DOHH2 (cell line): Measurements from ENCODE around the gene PIGB.

Experiments used
- H3F3A ChIP-seq: fragments of 200-600 bp; sonication (generic), shearing (Covaris generic); 2 replicates; pipeline ENCODE4 v1.6.0; 2016; ENCODE audit warnings: antibody characterized with exemption, mild to moderate bottlenecking; ENCODE audit not compliant: control insufficient read depth, insufficient read depth
- H3K27ac ChIP-seq: fragments of 200-600 bp; sonication (generic); 2 replicates; pipeline ENCODE4 v1.5.1; 2014; ENCODE audit warnings: low read depth, mild to moderate bottlenecking, low read length, moderate library complexity
- H3K27me3 ChIP-seq: fragments of 200-600 bp; sonication (generic); 2 replicates; pipeline ENCODE4 v1.6.1; 2014; ENCODE audit warnings: mild to moderate bottlenecking, low read length, mixed read lengths; ENCODE audit not compliant: control insufficient read depth
- H3K36me3 ChIP-seq: fragments of 200-600 bp; sonication (generic); 2 replicates; pipeline ENCODE4 v1.6.1; 2014; ENCODE audit warnings: mild to moderate bottlenecking, low read length, moderate library complexity, mixed read lengths; ENCODE audit not compliant: control insufficient read depth
- H3K4me1 ChIP-seq: fragments of 200-600 bp; sonication (generic); 2 replicates; pipeline ENCODE4 v1.6.1; 2014; ENCODE audit warnings: mild to moderate bottlenecking, low read length, mixed read lengths; ENCODE audit not compliant: control insufficient read depth
- H3K4me2 ChIP-seq: fragments of 200-600 bp; sonication (generic); 2 replicates; pipeline ENCODE4 v1.6.0; 2014; ENCODE audit warnings: mild to moderate bottlenecking, low read length, moderate library complexity
- H3K4me3 ChIP-seq: fragments of 200-600 bp; sonication (generic); 2 replicates; pipeline ENCODE4 v1.5.1; 2014; ENCODE audit warnings: mild to moderate bottlenecking, low read length, mixed read lengths
- H3K79me2 ChIP-seq: fragments of 200-600 bp; sonication (generic); 2 replicates; pipeline ENCODE4 v1.6.1; 2014; ENCODE audit warnings: mild to moderate bottlenecking, low read length, mixed read lengths; ENCODE audit not compliant: control insufficient read depth
- H3K9me2 ChIP-seq: fragments of 200-600 bp; sonication (generic); replicated peaks from 2 replicates; pipeline ENCODE4 v1.6.1; 2014; ENCODE audit warnings: mild to moderate bottlenecking, low read length, mixed read lengths; ENCODE audit not compliant: control insufficient read depth
- H3K9me3 ChIP-seq: fragments of 200-600 bp; sonication (generic); 2 replicates; pipeline ENCODE4 v1.6.1; 2014; ENCODE audit warnings: antibody characterized with exemption, low read length, mixed read lengths; ENCODE audit not compliant: control insufficient read depth, insufficient read depth
- H4K20me1 ChIP-seq: fragments of 200-600 bp; sonication (generic); 2 replicates; pipeline ENCODE4 v1.6.0; 2014; ENCODE audit warnings: low read depth, mild to moderate bottlenecking, antibody characterized with exemption, low read length, moderate library complexity; ENCODE audit not compliant: control insufficient read depth, insufficient read depth
- CTCF ChIP-seq: fragments of 200-600 bp; sonication (generic); IDR thresholded peaks from one replicate; pipeline ENCODE4 v1.5.1; 2014; ENCODE audit warnings: antibody characterized with exemption, mild to moderate bottlenecking, low read depth, low read length; ENCODE audit not compliant: poor library complexity, severe bottlenecking
- EZH2phosphoT487 ChIP-seq: fragments of 200-600 bp; sonication (generic); IDR thresholded peaks from 2 replicates; pipeline ENCODE4 v1.6.1; 2017; ENCODE audit warnings: borderline replicate concordance, mild to moderate bottlenecking, antibody characterized with exemption, low read length, moderate library complexity, mixed read lengths

PIGB gene

DNA sequence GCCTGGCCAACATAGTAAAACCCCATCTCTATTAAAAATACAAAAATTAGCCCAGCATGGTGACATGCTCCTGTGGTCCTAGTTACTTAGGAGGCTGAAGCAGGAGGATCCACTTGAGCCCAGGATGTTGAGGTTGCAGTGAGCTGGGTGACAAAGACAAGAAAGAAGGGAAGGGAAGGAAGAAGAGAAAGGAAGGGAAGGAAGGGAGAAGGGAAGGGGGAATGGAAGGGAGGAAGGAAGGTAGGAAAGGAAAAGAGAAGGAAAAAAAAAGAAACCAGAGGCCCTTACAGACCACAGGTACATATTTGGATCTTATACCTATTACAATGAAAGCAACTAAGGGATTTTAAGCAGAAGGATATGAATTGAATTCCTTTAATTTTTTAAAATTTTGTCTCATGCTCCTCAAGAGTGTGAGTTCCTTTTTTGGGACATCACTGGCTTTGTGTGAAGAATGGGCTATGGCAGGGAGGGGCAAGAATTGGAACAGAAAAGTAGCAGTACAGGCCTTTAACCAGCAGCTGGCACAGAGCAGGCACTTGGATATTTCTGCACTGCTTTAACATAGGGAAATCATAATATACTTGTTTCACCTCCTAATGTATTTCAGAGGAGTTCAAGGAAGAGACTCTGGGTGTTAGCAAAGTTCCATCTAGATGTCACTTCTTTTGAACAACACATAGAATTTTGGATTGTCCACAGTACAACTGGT is 37.3 kb upstream of the PIGB start:
- H4K20me1 ChIP-seq: no peaks in the 10 kb centered on the region
- no peaks in the 10 kb centered on the region for H3K9me2 ChIP-seq
- H3K27me3 ChIP-seq: no peaks in the 10 kb centered on the region
- H3K4me2 ChIP-seq: no peak overlapping the region
- no peak overlapping the region for H3K27ac ChIP-seq
- H3K9me3 ChIP-seq: no peaks in the 10 kb centered on the region
- H3K4me1 ChIP-seq: peaks cover 22% of the 10 kb centered on the region
- TF ChIP-seq EZH2phosphoT487 (no peak), CTCF (no peak)
- no peaks in the 10 kb centered on the region for H3K79me2 ChIP-seq
- H3K36me3 ChIP-seq: no peaks in the 10 kb centered on the region
- no peaks in the 10 kb centered on the region for H3F3A ChIP-seq
- H3K4me3 ChIP-seq: no peak overlapping the region

DNA sequence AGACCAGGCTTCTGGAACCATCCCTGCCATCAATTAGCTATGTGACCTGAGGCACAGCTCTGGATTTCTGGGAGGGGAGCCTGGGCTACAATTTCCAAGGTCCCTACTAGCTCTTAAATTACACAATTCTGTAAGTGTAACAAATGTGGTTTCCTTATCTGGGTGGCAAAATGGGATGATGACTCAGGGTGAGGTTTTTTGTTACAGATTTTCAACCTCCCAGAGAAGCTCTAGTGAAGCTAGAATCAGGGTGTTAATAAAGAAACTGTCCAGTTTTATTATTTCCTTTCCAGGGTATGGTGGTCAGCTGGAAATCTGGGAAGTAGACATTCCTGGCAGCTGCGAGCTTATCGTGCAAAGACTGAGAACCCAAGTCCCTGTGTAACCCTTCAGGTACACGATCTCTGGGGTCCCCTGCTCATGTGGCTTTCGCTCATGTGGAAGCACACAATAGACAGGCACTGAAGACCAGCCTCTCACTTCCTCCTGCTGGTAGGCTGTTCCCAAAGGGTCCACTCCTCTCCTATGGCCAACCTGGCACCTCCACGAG is 36.7 kb upstream of the PIGB start:
- Histone ChIP-seq H3K4me2 (no peak overlapping the region), H3F3A (no peaks in the 10 kb centered on the region), H3K9me2 (no peaks in the 10 kb centered on the region), H3K27ac (no peak overlapping the region), H4K20me1 (no peaks in the 10 kb centered on the region), H3K36me3 (no peaks in the 10 kb centered on the region), H3K4me3 (no peak overlapping the region), H3K27me3 (no peaks in the 10 kb centered on the region), H3K79me2 (no peaks in the 10 kb centered on the region), H3K9me3 (no peaks in the 10 kb centered on the region), H3K4me1 (peaks cover 15% of the 10 kb centered on the region)
- TF ChIP-seq CTCF (no peak), EZH2phosphoT487 (no peak)

DNA sequence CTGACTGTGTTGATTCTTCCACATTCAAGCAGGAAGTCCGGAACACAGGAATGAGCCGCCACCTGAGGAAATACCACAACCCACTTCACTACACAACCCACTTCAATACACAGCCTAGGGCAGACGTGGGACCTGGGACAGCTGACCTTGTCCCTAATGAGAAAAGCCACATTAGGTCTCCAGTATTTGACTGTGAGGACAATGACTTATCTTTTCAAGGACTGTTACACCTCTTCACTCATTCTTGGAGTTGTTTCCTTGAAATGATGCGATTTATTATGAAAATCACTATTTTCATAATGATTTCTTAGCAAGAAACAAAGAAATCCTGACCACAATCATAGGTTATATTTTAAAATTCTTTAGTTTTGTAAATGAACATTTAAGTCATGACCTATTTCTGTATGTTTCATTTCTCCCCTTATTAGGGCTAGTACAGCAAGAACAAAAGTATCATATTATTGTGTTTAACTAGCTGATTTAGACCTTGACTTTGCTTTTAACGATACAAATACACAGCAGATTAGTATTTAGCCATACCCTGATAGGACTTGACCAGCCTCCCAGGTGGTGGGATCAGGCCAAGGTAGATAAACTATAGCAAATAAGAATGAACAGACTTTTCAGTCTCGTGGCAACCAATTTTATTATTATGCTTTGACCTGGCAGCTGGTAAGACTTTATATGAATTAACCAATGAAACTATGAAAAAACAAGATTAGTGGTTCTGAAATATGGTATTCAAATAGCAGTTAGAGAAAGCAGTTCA is 35.5 kb upstream of the PIGB start:
- Histone ChIP-seq H4K20me1 (no peaks in the 10 kb centered on the region), H3K79me2 (no peaks in the 10 kb centered on the region), H3K4me1 (peaks cover 12% of the 10 kb centered on the region)

More for the DNA sequence above, 35.5 kb upstream of the PIGB start:
- Histone ChIP-seq H3F3A (no peaks in the 10 kb centered on the region), H3K27ac (no peak overlapping the region), H3K9me3 (no peaks in the 10 kb centered on the region), H3K36me3 (no peaks in the 10 kb centered on the region), H3K4me3 (no peak overlapping the region), H3K27me3 (no peaks in the 10 kb centered on the region), H3K4me2 (no peak overlapping the region), H3K9me2 (no peaks in the 10 kb centered on the region)
- no peak for TF ChIP-seq EZH2phosphoT487
- no peak for TF ChIP-seq CTCF
